Endothelial cell of umbilical vein (primary cell): Measurements from ENCODE around the gene NR1H2.

Experiments
- CTCF ChIP-seq, 2 donors: IDR thresholded peaks; 1 replicate in 1 of 2; 2 replicates in 1 of 2; pipeline ENCODE4 v1.5.1; 2011; ENCODE audit warnings: low read length in 2 of 2, mild to moderate bottlenecking in 2 of 2, moderate library complexity in 2 of 2, control low read depth in 1 of 2, inconsistent platforms in 1 of 2, low read depth in 1 of 2; ENCODE audit not compliant: insufficient read depth in 1 of 2; ENCODE audit errors: extremely low read depth in 1 of 2
- EZH2 ChIP-seq: IDR thresholded peaks from 2 replicates; pipeline ENCODE4 v1.6.1; 2012; ENCODE audit warnings: borderline replicate concordance, low read depth, mild to moderate bottlenecking, moderate library complexity, low read length, inconsistent platforms; ENCODE audit not compliant: severe bottlenecking
- GATA2 ChIP-seq: IDR thresholded peaks from 2 replicates; pipeline ENCODE4 v1.7.0; 2011; ENCODE audit warnings: low read depth, mild to moderate bottlenecking, moderate library complexity, mixed read lengths, low read length; ENCODE audit not compliant: insufficient read length, insufficient read depth
- JUN ChIP-seq: IDR thresholded peaks from 2 replicates; pipeline ENCODE4 v1.6.1; 2011; ENCODE audit warnings: borderline replicate concordance, low read depth; ENCODE audit not compliant: insufficient read length, insufficient read depth
- MAX ChIP-seq: IDR thresholded peaks from 2 replicates; pipeline ENCODE4 v1.6.1; 2011; ENCODE audit not compliant: insufficient read depth, insufficient read length
- MYC ChIP-seq: IDR thresholded peaks from one replicate; pipeline ENCODE4 v1.6.1; 2011; ENCODE audit warnings: mild to moderate bottlenecking, low read depth, low read length
- POLR2A ChIP-seq: IDR thresholded peaks from 2 replicates; pipeline ENCODE4 v1.6.1; 2012; ENCODE audit warnings: low read depth, mild to moderate bottlenecking, control low read depth, low read length
- POLR2AphosphoS5 ChIP-seq: IDR thresholded peaks from 2 replicates; pipeline ENCODE4 v1.6.1; 2012; ENCODE audit warnings: low read depth, mild to moderate bottlenecking, control low read depth, low read length, moderate library complexity; ENCODE audit not compliant: insufficient read depth

GRCh38 chr19:50425581-50425980, 49.3 kb downstream of the NR1H2 start:
- TF ChIP-seq POLR2AphosphoS5 (no peak), MAX (no peak), EZH2 (no peak), POLR2A (no peak), JUN (no peak), MYC (no peak), CTCF (IDR thresholded peaks at IDR 0.05; ENCODE audit: extremely low read depth in 1 of 2, insufficient read depth in 1 of 2, low read depth in 1 of 2, low read length in 2 of 2) (no peak), GATA2 (no peak)
